GM19240 (cell line): ENCODE data around the gene GART.
"Not testable (repeated sequence)": the region's sequence is repeated elsewhere in the genome, so short reads cannot be mapped to it uniquely, and the experiment has no call there.

Experiments
- DNase-seq: peaks from one replicate; pipeline ENCODE4 v3.0.0; 2011; ENCODE audit warnings: low spot score; ENCODE audit not compliant: insufficient read length

GART gene

DNA sequence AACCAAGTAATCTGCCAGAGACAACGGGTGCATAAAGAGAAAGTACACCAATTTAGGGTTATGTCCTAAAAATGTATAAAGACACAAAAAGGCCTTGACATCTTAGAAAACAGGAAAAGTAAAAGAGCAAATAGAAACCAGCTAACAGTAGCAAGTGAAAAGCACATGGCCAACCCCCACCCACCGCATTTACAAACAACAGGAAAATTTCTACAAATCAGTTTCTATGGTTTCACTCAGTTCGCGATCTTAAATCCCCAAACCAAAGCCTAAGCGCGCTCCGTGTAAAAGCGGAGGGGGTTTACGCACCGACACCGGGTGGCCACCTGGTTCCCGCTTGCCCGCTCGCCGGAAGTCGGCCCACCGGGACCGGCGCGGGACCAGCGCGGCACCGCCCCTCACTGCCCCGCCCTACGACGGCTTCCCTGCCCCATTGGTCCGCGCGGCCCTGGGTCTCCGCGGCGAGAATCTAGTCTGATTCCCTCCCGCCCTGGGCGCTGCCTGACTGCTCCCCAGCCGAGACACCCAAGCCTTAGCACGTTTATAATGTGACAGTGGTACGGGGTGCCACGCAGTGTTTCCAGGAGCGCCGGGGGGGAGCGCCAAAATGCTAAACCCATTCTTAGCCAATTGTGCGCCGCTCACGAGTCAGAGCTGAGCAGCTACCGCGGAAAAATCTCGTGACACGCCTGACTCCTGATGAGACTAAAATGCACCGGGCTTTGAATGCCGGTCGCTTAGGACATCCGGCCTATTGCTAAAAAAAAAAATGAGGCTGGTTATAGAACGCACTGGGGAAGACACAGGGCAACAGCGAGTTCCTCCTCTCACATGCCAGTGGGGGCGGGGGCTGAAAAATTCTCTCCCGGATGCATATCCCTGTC is at the start of gene GART:
GART (minus strand) TSS at position 362 of the 884 bp plus-strand sequence. CDS start 2,802 bp downstream, outside the sequence.
- peak; percentile 42 for DNase-seq

DNA sequence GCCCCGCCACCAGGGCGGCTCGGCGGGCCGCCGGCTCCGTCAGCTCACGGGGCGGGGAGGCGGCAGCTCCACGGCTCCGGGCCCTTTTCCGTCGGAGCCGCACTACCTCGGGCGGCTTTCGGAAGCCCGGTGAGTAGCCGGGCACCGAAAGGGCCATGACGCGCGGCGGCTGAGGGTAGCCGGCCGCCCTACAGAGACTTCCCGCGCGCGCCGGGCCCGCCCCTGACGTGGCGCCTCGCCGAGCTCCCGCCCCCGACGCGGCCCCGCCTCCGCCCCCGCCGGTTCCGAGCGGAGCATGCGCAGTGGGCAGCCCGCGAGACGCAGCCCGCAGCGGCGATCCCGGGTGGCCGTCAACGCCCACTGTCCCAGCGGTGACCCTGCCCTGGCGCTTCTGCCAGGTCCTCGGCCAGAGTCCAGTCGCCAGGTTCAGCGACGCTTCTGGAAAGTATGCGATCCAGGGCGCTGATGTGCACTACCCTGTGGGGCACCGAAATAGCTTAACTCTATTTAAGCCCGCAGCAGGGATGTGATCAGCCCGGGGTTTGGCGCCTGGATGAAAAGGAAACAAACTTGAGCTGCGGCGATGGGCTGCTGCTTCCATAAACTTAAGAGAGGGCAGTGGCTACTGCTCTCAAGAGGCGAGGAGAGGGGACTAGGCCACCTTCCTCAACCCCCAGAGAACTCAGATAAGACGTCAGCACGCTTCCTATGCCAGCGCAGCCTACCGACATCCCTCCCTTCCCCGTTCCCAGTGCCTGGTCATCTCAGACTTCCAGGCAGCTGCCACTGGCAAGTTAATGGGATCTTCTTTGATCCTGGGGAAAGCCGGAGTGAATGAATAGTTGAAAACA is 46.8 kb upstream of the GART start, which contains the start of gene DONSON:
DONSON (minus strand) TSS at position 200 of the 851 bp plus-strand sequence; CDS start at position 157, 43 bp downstream.
- peak; percentile 81 for DNase-seq

DNA sequence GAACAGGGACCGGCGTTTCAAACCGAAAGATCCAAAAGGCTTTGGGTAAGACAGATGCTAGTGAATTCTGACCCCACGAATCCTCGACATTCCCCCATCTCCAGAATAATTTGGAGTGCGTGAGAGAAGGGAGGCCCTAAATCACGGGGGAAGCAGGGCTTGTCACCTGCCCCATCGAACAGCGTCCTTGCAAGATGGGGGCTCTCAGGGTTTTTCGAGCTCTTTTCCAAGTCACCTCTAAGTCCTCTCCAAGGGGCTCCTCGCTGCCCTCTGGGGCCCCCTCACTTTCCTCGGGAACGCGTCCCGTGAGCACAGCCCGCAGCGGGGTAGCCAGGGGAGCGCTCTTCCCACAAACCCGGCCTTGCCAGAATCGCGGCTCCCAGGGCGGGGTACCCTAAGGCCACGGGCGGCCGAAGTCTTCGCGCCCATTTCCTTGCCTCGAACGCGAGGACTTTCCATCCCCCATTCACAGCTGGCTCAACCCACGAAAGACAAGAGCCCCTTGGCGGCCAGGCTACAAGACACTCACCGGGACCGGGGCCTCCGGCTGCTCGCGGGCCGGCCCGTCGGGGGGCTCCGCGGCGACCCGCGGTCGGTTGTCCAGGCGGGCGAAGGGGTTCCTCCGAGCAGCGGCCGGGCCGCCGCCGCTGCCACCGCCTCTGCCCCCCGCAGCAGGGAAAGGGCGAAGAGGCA is 46.0 kb upstream of the GART start:
- DNase-seq: peak; percentile 14

DNA sequence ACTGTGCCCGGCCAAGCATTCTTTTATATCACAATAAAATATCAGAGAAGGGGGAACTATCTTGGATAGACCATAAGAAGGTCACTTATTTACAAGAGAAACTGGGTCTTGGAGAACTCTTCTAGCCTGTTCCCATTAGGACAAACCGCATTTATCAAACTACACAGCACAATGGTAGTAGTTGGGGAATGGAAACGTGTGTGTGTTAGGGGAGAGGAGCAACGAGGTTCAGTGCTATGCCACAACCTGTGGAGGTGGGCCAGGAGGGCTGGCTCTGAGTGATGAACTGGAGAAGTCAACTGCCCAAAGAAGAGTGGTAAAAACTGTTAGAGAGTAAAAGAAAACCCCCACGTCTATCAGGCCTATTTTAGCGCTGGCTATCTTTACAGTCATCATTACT is 45.0 kb upstream of the GART start:
- DNase-seq: no peak

DNA sequence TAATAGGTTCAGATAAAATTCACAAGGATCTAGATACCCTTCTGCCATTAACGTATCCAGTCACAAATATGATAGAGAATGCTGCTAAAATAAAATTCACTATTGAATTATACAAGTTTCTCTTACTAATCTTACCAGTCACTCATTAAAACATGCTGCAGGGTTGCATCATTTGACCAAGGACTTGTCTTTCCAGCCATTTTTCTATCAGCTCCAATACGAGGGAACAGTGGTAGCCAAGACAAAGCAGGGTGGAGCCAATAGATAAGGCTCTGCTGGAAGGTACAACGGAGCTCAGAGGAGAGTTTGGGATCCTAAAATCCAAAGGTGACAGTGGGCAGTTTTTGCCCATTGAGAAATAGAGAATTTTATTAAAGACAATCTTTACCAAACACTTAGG is 42.5 kb upstream of the GART start:
- DNase-seq: no peak

DNA sequence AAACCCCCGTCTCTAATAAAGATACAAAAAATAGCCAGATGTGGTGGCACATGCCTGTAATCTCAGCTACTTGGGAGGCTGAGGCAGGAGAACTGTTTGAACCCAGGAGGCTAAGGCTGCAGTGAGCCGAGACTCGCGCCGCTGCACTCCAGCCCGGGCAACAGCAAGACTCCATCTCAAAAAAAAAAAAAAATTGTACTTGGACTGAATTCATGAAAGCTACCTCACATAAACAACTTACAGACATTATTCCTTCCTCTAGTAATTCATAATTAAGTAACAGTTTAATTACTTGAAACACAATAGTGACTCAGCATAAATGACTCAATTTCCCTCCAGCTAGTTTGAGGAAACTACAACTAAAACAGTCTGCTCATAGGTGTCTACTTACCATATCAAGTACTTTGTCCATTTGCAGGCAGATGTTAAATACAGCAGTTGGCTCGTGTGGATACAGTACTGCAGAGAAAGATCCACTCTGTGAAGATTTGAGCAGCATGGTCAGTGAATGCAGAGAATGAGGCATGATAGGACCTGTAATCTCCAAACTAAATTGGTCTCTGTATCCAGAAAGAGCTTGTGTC is 37.1 kb upstream of the GART start:
- DNase-seq: no peak

DNA sequence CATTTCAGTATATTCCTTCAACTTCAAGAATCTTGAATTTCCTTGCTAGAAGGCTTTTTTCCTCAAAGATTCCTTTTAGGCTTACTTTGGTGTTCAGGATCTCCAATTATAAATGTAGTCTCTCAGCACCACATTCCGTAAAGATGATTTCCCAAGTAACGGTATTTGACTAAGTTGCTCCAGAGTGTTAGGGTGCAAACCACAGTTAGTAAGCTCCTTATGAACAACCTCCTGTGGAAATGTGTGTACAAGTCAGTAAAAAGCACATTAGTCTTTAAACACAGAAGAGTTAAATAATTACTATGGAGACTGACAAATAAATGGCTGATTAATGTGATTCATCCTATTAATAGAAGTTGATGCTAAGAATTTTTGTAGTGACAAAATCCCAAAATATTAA is 36.3 kb upstream of the GART start:
- DNase-seq: no peak

DNA sequence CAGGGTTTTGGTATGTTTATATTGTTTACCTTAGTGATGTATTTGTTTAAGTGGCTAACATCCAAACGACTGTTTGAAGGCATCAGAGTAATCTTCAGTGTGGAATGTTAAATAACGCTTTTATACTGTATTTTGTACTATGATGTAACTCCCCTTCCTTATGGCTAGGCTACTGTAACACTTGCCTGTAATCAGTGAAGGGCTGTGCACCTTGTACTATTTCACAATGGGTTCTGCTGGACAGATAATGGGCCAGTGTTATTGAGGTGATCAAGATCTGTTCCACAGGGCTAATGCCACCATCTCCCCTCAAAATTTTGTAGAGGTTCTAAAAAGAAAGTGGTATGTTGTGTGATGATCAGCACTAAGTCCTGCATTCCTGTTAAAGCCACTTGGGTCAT is 34.8 kb upstream of the GART start:
- DNase-seq: not testable (repeated sequence)

DNA sequence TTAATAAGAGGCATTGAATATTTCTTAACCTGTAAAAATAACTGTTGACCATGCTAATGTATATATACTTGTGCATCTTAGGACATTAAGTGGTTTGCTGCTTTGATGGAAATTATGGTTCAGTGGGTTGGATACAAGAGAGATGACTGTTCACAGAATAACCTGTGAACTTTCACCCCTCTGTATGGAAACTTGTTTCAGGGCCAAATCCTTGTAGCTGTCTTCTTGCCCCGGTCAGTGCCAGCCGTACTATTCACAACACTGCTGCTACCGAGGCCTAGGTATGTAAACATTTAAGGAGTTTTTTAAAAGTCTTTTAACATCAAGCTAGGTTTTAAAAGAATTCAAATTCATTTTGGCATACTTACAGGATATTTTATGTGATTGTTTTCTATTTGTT is 30.4 kb upstream of the GART start:
- no peak for DNase-seq

DNA sequence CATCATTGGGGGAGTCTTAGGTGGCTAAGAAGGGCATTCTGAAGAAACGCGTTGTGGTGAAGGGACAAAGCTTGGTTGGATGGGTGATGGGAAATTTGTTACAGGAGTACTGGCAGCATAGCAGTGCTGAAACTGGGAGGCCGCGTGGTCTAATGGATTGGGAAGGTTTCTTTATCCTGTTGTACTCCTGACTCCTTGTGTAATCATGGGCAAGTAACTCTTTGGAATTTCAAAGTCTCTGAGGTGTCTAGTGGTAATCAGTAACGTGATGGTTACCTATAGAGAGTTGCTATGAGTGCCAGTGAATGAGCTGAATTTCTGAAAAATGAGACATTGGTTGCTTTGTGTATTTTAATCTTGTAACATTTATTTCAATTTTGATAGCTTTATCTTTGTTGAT is 28.1 kb upstream of the GART start:
- no peak for DNase-seq

DNA sequence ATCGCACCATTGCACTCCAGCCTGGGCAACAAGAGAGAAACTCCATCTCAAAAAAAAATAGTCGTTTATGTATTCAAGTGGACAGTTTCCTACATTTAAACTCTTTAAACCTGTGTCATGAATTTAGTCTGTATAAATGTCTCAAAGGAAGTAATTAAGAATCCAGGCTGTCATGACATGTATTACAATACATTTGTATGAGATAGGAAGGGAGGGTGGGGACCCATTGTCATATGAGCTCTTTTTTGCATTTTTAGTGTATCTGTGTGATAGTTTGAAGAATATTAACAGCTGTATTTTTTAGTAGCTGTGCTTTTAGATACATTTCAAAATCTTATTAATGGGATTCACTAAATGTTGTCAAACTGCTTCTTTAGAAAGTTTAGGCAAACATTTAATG is 26.5 kb upstream of the GART start:
- DNase-seq: no peak

DNA sequence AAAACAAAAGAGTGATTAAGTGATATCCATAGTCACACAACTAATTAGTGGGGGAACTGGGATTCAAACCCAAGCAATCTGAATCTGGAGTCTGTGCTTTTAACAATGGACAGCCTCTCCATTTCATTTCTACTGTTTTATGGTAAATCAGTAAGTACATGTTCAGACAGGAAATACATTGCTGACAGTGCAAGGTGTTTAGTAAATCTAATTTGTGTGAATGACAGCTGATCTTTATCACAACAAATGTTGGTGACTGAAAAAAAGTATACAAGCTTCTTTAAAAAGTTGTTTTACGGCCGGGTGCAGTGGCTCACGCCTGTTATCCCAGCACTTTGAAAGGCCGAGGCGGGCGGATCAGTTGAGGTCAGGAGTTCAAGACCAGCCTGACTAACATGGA is 26.0 kb upstream of the GART start:
- DNase-seq: no peak

DNA sequence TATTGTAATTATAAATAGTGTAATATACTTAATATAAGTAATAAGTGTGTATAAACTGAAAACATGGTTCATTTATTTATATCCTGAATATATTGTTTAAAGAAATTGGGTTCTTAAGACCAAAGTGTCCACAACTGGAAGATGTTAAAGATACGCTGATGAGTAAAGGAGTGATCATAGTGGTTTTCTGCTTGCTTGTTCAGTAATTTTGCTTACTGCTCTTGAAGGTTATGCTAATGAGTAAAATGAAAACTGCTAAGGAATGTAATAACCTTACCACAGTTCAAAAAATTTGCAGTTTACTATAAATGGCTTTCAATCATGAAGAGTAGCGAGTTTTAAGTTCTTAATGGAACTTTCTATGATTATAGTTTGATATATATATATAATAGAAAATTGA is 24.6 kb upstream of the GART start:
- DNase-seq: no peak

DNA sequence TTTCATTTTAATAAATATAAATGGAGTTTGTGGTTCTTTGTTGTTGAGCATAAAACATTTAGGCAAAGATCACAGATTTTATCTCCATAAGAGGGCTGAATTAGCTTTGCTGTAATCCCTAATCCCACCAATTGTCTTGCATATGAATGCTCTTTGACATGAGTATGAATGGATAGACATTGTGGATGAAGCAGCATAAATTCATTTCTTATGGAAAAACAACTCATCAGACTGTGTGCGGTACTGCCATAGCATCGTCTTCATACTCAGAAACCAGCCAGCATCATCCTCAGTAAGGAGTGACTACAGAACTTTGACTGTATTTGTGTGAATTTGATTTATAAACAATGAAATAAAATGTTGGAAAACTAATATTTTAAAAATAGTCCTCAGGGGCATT is 20.5 kb upstream of the GART start:
- no peak for DNase-seq

DNA sequence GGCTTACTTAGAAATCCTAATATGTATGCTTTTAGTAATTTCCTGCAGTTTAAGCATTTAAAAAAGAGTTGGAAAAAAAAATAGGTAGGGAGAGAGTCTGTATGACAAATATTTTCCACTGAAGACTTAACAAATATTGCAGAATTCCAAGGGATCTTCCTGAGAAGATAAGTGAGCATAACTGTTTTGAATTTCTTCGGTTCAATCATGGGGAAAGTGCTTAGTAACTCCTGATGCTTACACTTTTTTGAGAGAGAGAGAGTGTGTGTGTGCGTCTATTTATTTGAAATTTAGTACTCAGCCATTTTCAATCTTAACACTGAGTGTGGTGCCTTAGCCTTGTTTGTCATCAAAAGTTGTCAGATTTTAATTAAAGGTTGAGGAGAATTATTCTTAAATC is 19.5 kb upstream of the GART start:
- no peak for DNase-seq

DNA sequence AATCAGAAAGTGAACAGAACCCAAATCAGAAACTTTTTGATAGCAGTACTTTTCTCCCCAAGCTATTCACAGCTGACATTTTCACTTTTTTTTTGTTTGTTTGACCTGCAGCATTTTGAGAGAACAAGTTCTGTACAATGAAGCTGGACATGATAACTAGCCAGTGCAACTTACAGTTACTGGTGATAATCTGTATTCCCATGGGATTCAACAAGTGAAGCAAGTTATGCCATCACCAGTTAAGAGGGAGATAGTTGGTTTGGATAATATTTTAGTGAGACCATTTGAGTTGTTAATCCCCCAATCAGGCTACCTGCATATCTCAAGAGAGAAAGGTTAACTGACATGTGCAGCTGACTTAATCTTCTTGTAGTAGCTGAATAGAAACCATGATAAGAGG is 19.0 kb upstream of the GART start:
- DNase-seq: no peak

DNA sequence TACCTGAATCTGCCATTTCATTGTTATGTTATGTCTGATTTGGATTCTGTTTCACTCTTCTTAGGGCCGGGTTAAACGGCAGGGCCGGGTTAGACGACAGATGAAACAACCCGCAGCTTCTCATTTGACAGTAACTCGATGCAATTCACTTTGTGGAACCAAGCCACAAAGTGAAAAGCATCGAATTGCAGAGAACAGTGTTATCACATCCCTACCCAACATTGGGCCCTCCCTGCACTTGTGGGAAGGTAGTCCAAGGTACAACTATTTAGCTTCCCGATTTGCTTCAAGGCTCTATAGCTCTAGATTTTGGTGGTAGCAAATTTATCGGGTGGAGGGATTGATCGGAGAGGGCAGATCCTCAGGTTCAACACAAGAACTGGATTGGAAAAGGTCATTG is 17.9 kb upstream of the GART start:
- no peak for DNase-seq

DNA sequence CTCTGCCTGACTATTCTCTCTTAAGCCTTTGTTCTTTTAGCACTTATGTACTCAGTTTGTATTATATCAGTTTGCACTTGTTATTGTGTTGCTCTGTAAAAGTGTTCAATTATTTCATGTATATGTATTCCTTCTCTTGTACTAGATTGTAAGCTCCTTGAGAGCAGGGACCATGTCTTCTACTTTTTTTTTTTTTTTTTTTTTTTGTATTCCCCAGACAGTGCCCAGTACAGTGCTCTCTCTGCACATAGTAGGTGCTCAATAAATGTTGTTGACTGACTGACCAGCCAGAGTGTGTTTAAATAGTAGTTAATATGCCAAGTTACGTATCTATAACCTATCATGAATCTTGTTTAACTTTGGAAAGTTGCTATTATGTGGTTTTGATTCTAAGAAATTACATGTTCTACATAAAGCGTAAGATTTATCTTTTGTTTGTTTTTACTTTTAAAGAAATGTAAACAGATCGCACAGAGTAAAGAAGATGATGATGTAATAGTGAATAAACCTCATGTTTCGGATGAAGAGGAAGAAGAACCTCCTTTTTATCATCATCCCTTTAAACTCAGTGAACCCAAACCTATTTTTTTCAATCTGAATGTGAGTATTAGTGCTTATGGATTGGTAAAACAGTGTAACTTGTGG is 17.0 kb upstream of the GART start:
- DNase-seq: no peak

DNA sequence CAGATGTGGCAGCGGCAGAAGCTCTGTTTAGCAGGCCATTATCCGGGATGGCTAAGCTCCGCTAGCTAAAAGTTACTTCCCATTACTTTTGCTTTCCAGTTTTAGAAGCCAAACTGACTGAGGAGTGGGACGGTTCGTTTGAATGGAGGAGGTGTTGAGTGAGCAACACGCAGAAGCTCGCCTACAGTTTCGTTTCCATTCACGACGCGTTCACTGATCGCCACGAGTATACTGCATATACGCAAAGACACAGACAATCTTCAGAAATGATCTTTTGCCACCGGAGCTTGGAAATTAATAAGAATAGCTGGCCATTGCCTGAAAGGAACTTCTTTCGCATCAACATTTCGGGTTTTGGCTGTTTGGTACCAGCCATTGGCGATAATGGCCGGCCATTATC is 15.5 kb upstream of the GART start:
- no peak for DNase-seq

DNA sequence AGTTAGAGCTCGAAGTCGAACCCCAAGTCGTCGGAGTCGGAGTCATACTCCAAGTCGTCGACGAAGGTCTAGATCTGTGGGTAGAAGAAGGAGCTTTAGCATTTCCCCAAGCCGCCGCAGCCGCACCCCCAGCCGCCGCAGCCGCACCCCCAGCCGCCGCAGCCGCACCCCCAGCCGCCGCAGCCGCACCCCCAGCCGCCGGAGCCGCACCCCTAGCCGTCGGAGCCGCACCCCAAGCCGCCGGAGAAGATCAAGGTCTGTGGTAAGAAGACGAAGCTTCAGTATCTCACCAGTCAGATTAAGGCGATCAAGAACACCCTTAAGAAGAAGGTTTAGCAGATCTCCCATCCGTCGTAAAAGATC is 13.0 kb upstream of the GART start:
- DNase-seq: no peak
